ENCODE measurements around the gene TIMP2.

- TF ChIP-seq CTCF (conservative IDR thresholded peaks at IDR 0.05; ENCODE audit: low read depth in 2 of 2) = no peak
- TF ChIP-seq EZH2phosphoT487 (IDR thresholded peaks at IDR 0.05; ENCODE audit: unreplicated experiment) = no peak
- no peak for TF ChIP-seq REST (IDR thresholded peaks at IDR 0.05; ENCODE audit: unreplicated experiment)
- TF ChIP-seq CREB1 (CRISPR knock-in tag; IDR thresholded peaks at IDR 0.05; ENCODE audit: low read depth) = no peak
- no peak for TF ChIP-seq POLR2AphosphoS5 (IDR thresholded peaks at IDR 0.05; ENCODE audit: low read depth)
- no peak for TF ChIP-seq STAT1 (IDR thresholded peaks at IDR 0.05; ENCODE audit: unreplicated experiment)
- TF ChIP-seq EZH2 (IDR thresholded peaks at IDR 0.05; ENCODE audit: low read depth, unreplicated experiment) = no peak
- TF ChIP-seq JUNB (IDR thresholded peaks at IDR 0.05; ENCODE audit: unreplicated experiment) = no peak
- TF ChIP-seq ETS1 (IDR thresholded peaks at IDR 0.05) = no peak
- no peak for TF ChIP-seq ZNF114 (CRISPR knock-in tag; IDR thresholded peaks at IDR 0.05)
- no peak for TF ChIP-seq ZNF462 (CRISPR knock-in tag; IDR thresholded peaks at IDR 0.05)
Observed at GRCh38 chr17:78929908-78930775, 5.0 kb upstream of the TIMP2 start.

Measured in GM23338 (cell line).